ENCODE results near the gene DENND2A. TPM values are rescaled to one million over a fixed set of nuclear protein-coding genes. Genes with fewer than 3 reads are reported as not detected.

Gene DENND2A
- total RNA-seq, 1 donor from 2014 or later = 10.8 TPM

Other genes with a start within 250 kb of the DENND2A start
- gene SLC37A3, start 242.3 kb downstream of the DENND2A start, total RNA-seq = 7.5 TPM
- gene RAB19, start 236.8 kb downstream of the DENND2A start, total RNA-seq = not detected
- 90.0 TPM for gene MKRN1, start 161.3 kb downstream of the DENND2A start, total RNA-seq
- gene ADCK2, start 32.1 kb upstream of the DENND2A start, total RNA-seq = 8.5 TPM
- 682 TPM for gene NDUFB2, start 55.9 kb upstream of the DENND2A start, total RNA-seq

Data from left ventricle myocardium inferior (tissue), 1 donor.